Stimulated activated naive B cell treated with anti-CD40 and anti-IgM and Interleukin-4, amounts not matched to agents 10 μg/mL and 1 μg/mL and 100 μg/mL, for 72 hours (primary cell): ENCODE results near the gene LRIF1.

Experiments
- ATAC-seq, 2 donors: fragments of 150-1000 bp; cut with Tn5 transposase; replicated peaks; 2 replicates each; pipeline ENCODE4 v1.10.0; 2021; ENCODE audit warnings: moderate library complexity in 1 of 2
- DNase-seq: peaks from one replicate; pipeline ENCODE4 v3.0.0; 2021
- H3K27ac Mint-ChIP-seq: one replicate; pipeline ENCODE4 v1.8.0; 2022; ENCODE audit warnings: mild to moderate bottlenecking, mixed read lengths
- H3K27me3 Mint-ChIP-seq, 2 donors: one replicate each; pipeline ENCODE4 v1.8.0; 2022; ENCODE audit warnings: mixed read lengths in 2 of 2
- H3K36me3 Mint-ChIP-seq, 2 donors: one replicate each; pipeline ENCODE4 v1.8.0; 2022; ENCODE audit warnings: mixed read lengths in 2 of 2, mild to moderate bottlenecking in 1 of 2
- H3K4me1 Mint-ChIP-seq, 2 donors: one replicate each; pipeline ENCODE4 v1.8.0; 2022; ENCODE audit warnings: mixed read lengths in 2 of 2, mild to moderate bottlenecking in 1 of 2
- H3K4me3 Mint-ChIP-seq, 2 donors: one replicate each; pipeline ENCODE4 v1.8.0; 2022; ENCODE audit warnings: mild to moderate bottlenecking in 2 of 2, mixed read lengths in 2 of 2, moderate library complexity in 1 of 2
- H3K9me3 Mint-ChIP-seq, 2 donors: one replicate each; pipeline ENCODE4 v1.8.0; 2022; ENCODE audit warnings: mixed read lengths in 2 of 2, mild to moderate bottlenecking in 1 of 2

Gene LRIF1

GRCh38 chr1:110928904-110929303 is 34.8 kb downstream of the LRIF1 start:
- no peaks in the 10 kb centered on the region for H3K27me3 Mint-ChIP-seq
- DNase-seq (no peak), ATAC-seq (no peak)
- H3K4me1 Mint-ChIP-seq = peaks cover 4 to 6% of the 10 kb centered on the region in 2 donors
- H3K27ac Mint-ChIP-seq = no peak overlapping the region
- peaks cover 11 to 12% of the 10 kb centered on the region in 2 donors for H3K9me3 Mint-ChIP-seq
- no peak overlapping the region for H3K4me3 Mint-ChIP-seq
- H3K36me3 Mint-ChIP-seq = peaks cover 19 to 53% of the 10 kb centered on the region in 2 donors

GRCh38 chr1:110928191-110928590 is 35.5 kb downstream of the LRIF1 start:
- Mint-ChIP-seq H3K36me3 (peaks cover 16 to 53% of the 10 kb centered on the region in 2 donors), H3K27ac (no peak overlapping the region), H3K4me1 (peaks cover 4 to 6% of the 10 kb centered on the region in 2 donors), H3K4me3 (no peak overlapping the region), H3K27me3 (no peaks in the 10 kb centered on the region), H3K9me3 (peaks cover 11 to 12% of the 10 kb centered on the region in 2 donors)
- DNase-seq (no peak), ATAC-seq (no peak)

- Mint-ChIP-seq H3K4me1 (peaks cover 4 to 6% of the 10 kb centered on the region in 2 donors), H3K27me3 (no peaks in the 10 kb centered on the region), H3K36me3 (peaks cover 21 to 59% of the 10 kb centered on the region in 2 donors), H3K27ac (no peak overlapping the region), H3K9me3 (peaks cover 11 to 12% of the 10 kb centered on the region in 2 donors), H3K4me3 (no peak overlapping the region)
- DNase-seq (no peak), ATAC-seq (no peak)
These were observed 36.1 kb downstream of the LRIF1 start for GRCh38 chr1:110927484-110928075.

- peaks cover 0 to 4% of the 10 kb centered on the region in 2 donors for H3K4me1 Mint-ChIP-seq
- H3K27me3 Mint-ChIP-seq = peaks cover 0 to 6% of the 10 kb centered on the region in 2 donors
- peaks cover 20 to 47% of the 10 kb centered on the region in 2 donors for H3K36me3 Mint-ChIP-seq
- H3K9me3 Mint-ChIP-seq = peaks cover 3 to 7% of the 10 kb centered on the region in 2 donors
- no peak overlapping the region for H3K27ac Mint-ChIP-seq
- ATAC-seq = no peak
- no peak for DNase-seq
- H3K4me3 Mint-ChIP-seq = no peak overlapping the region
These were observed 41.8 kb downstream of the LRIF1 start for GRCh38 chr1:110921953-110922352.

GRCh38 chr1:110918016-110918415 is 45.7 kb downstream of the LRIF1 start:
- DNase-seq (no peak), ATAC-seq (no peak)
- H3K36me3 Mint-ChIP-seq = peaks cover 15 to 37% of the 10 kb centered on the region in 2 donors
- peaks cover 2 to 13% of the 10 kb centered on the region in 2 donors for H3K4me1 Mint-ChIP-seq
- peaks cover 6 to 11% of the 10 kb centered on the region in 2 donors for H3K27me3 Mint-ChIP-seq
- H3K9me3 Mint-ChIP-seq = peaks cover 5 to 8% of the 10 kb centered on the region in 2 donors
- H3K27ac Mint-ChIP-seq = no peak overlapping the region
- H3K4me3 Mint-ChIP-seq = no peak overlapping the region

GRCh38 chr1:110916669-110917306 is 46.9 kb downstream of the LRIF1 start:
- Mint-ChIP-seq H3K9me3 (peaks cover 5 to 6% of the 10 kb centered on the region in 2 donors), H3K27ac (no peak overlapping the region)
- no peak for DNase-seq

GRCh38 chr1:110916274-110916668 is 47.5 kb downstream of the LRIF1 start:
- H3K27me3 Mint-ChIP-seq = peaks cover 6 to 11% of the 10 kb centered on the region in 2 donors
- no peak overlapping the region for H3K4me3 Mint-ChIP-seq
- H3K9me3 Mint-ChIP-seq = peaks cover 5 to 7% of the 10 kb centered on the region in 2 donors
- ATAC-seq (no peak), DNase-seq (no peak)
- H3K4me1 Mint-ChIP-seq = peaks cover 2 to 13% of the 10 kb centered on the region in 2 donors
- peaks cover 7 to 25% of the 10 kb centered on the region in 2 donors for H3K36me3 Mint-ChIP-seq
- H3K27ac Mint-ChIP-seq = no peak overlapping the region

More at GRCh38 chr1:110916669-110917306, 46.9 kb downstream of the LRIF1 start:
- peak in 1 of 2 donors; percentile 57 for ATAC-seq
- Mint-ChIP-seq H3K4me1 (peaks cover 2 to 13% of the 10 kb centered on the region in 2 donors), H3K36me3 (peaks cover 9 to 27% of the 10 kb centered on the region in 2 donors), H3K4me3 (peak overlapping the region; percentile 21 to 37), H3K27me3 (peaks cover 6 to 11% of the 10 kb centered on the region in 2 donors)

- no peak overlapping the region for H3K4me3 Mint-ChIP-seq
- peaks cover 5 to 8% of the 10 kb centered on the region in 2 donors for H3K9me3 Mint-ChIP-seq
- peaks cover 2 to 16% of the 10 kb centered on the region in 2 donors for H3K4me1 Mint-ChIP-seq
- H3K27ac Mint-ChIP-seq = no peak overlapping the region
- ATAC-seq (no peak), DNase-seq (no peak)
- H3K27me3 Mint-ChIP-seq = peaks cover 6 to 11% of the 10 kb centered on the region in 2 donors
- H3K36me3 Mint-ChIP-seq = peaks cover 7 to 24% of the 10 kb centered on the region in 2 donors
These were observed 47.9 kb downstream of the LRIF1 start for GRCh38 chr1:110915804-110916203.

- ATAC-seq = no peak
- Mint-ChIP-seq H3K4me3 (no peak overlapping the region), H3K36me3 (peaks cover 5 to 16% of the 10 kb centered on the region in 2 donors), H3K9me3 (peaks cover 5 to 11% of the 10 kb centered on the region in 2 donors), H3K27me3 (peaks cover 5 to 6% of the 10 kb centered on the region in 2 donors), H3K4me1 (peaks cover 2 to 22% of the 10 kb centered on the region in 2 donors), H3K27ac (no peak overlapping the region)
- no peak for DNase-seq
These were observed 49.0 kb downstream of the LRIF1 start for GRCh38 chr1:110914676-110915075.

GRCh38 chr1:110912784-110913183 is 50.9 kb downstream of the LRIF1 start:
- H3K27ac Mint-ChIP-seq = no peak overlapping the region
- H3K27me3 Mint-ChIP-seq = peaks cover 5 to 6% of the 10 kb centered on the region in 2 donors
- peaks cover 8 to 9% of the 10 kb centered on the region in 2 donors for H3K36me3 Mint-ChIP-seq
- H3K4me1 Mint-ChIP-seq = peaks cover 2 to 22% of the 10 kb centered on the region in 2 donors
- H3K4me3 Mint-ChIP-seq = no peak overlapping the region
- ATAC-seq (no peak), DNase-seq (no peak)
- H3K9me3 Mint-ChIP-seq = peaks cover 5 to 11% of the 10 kb centered on the region in 2 donors

- ATAC-seq (peak in 1 of 2 donors; percentile 16), DNase-seq (no peak)
- Mint-ChIP-seq H3K27ac (peak overlapping the region; percentile 82), H3K9me3 (peaks cover 7% of the 10 kb centered on the region in 2 donors), H3K36me3 (peaks cover 40 to 57% of the 10 kb centered on the region in 2 donors), H3K27me3 (no peaks in the 10 kb centered on the region), H3K4me1 (peaks cover 23 to 45% of the 10 kb centered on the region in 2 donors), H3K4me3 (no peak overlapping the region)
These were observed 59.7 kb downstream of the LRIF1 start for GRCh38 chr1:110903853-110904500.

GRCh38 chr1:110902820-110903463 is 60.8 kb downstream of the LRIF1 start:
- Mint-ChIP-seq H3K9me3 (peaks cover 7% of the 10 kb centered on the region in 2 donors), H3K4me1 (peaks cover 26 to 55% of the 10 kb centered on the region in 2 donors), H3K36me3 (peaks cover 42 to 65% of the 10 kb centered on the region in 2 donors), H3K4me3 (no peak overlapping the region), H3K27ac (peak overlapping the region; percentile 61), H3K27me3 (no peaks in the 10 kb centered on the region)
- DNase-seq = no peak
- ATAC-seq = no peak

GRCh38 chr1:110899458-110899843 is 64.3 kb downstream of the LRIF1 start:
- peak; percentile 77 to 81 for ATAC-seq
- Mint-ChIP-seq H3K9me3 (peaks cover 3% of the 10 kb centered on the region in 2 donors), H3K4me3 (peak overlapping the region; percentile 26 to 31), H3K27me3 (no peaks in the 10 kb centered on the region), H3K27ac (peak overlapping the region; percentile 84), H3K36me3 (peaks cover 49 to 85% of the 10 kb centered on the region in 2 donors), H3K4me1 (peaks cover 41 to 73% of the 10 kb centered on the region in 2 donors)
- no peak for DNase-seq
